ENCODE data around the gene KCNQ1OT1. TPM values are rescaled to one million over a fixed set of nuclear protein-coding genes. Genes with fewer than 3 reads are reported as not detected.

The KCNQ1OT1 gene
- total RNA-seq, 1 experiment from 2014 or later = 1.3 TPM

GRCh38 chr11:2563213-2564007 is 136.4 kb downstream of the KCNQ1OT1 start:
- Mint-ChIP-seq H3K9me3 (ENCODE audit: low read depth, unreplicated experiment) (no peaks in the 10 kb centered on the region), H3K27me3 (ENCODE audit: unreplicated experiment) (no peaks in the 10 kb centered on the region), H3K27ac (ENCODE audit: unreplicated experiment) (no peak overlapping the region), H3K4me1 (ENCODE audit: low read depth, unreplicated experiment) (no peaks in the 10 kb centered on the region), H3K4me3 (ENCODE audit: low read depth, unreplicated experiment) (no peak overlapping the region), H3K36me3 (ENCODE audit: insufficient read depth, unreplicated experiment) (no peaks in the 10 kb centered on the region)
- DNase-seq = no peak
- CTCF ChIA-PET = no interaction called here
- no peak for TF ChIP-seq CTCF (IDR thresholded peaks at IDR 0.05; ENCODE audit: unreplicated experiment)
- intact Hi-C loops (cut with micrococcal nuclease; ENCODE audit: unreplicated experiment) = no loop called here
- no TSS peak for BruUV-seq (replicated peaks)

GRCh38 chr11:2562890-2563212 is 136.9 kb downstream of the KCNQ1OT1 start:
- no TSS peak for BruUV-seq (replicated peaks)
- no peak for DNase-seq
- Mint-ChIP-seq H3K9me3 (ENCODE audit: low read depth, unreplicated experiment) (no peaks in the 10 kb centered on the region), H3K27me3 (ENCODE audit: unreplicated experiment) (no peaks in the 10 kb centered on the region), H3K4me3 (ENCODE audit: low read depth, unreplicated experiment) (no peak overlapping the region), H3K4me1 (ENCODE audit: low read depth, unreplicated experiment) (no peaks in the 10 kb centered on the region), H3K36me3 (ENCODE audit: insufficient read depth, unreplicated experiment) (no peaks in the 10 kb centered on the region), H3K27ac (ENCODE audit: unreplicated experiment) (no peak overlapping the region)
- CTCF ChIA-PET = no interaction called here
- intact Hi-C loops (cut with micrococcal nuclease; ENCODE audit: unreplicated experiment) = no loop called here
- TF ChIP-seq CTCF (IDR thresholded peaks at IDR 0.05; ENCODE audit: unreplicated experiment) = no peak

- H3K36me3 Mint-ChIP-seq (ENCODE audit: insufficient read depth, unreplicated experiment) = no peaks in the 10 kb centered on the region
- no peaks in the 10 kb centered on the region for H3K9me3 Mint-ChIP-seq (ENCODE audit: low read depth, unreplicated experiment)
- no peak overlapping the region for H3K4me3 Mint-ChIP-seq (ENCODE audit: low read depth, unreplicated experiment)
- no peaks in the 10 kb centered on the region for H3K4me1 Mint-ChIP-seq (ENCODE audit: low read depth, unreplicated experiment)
- H3K27ac Mint-ChIP-seq (ENCODE audit: unreplicated experiment) = no peak overlapping the region
- no peak for DNase-seq
- no peaks in the 10 kb centered on the region for H3K27me3 Mint-ChIP-seq (ENCODE audit: unreplicated experiment)
- no TSS peak for BruUV-seq (replicated peaks)
- CTCF ChIA-PET = no interaction called here
- intact Hi-C loops (cut with micrococcal nuclease; ENCODE audit: unreplicated experiment) = no loop called here
- TF ChIP-seq CTCF (IDR thresholded peaks at IDR 0.05; ENCODE audit: unreplicated experiment) = no peak
Measured at GRCh38 chr11:2561696-2562581, 137.9 kb downstream of the KCNQ1OT1 start.

- no peaks in the 10 kb centered on the region for H3K27me3 Mint-ChIP-seq (ENCODE audit: unreplicated experiment)
- CTCF ChIA-PET = no interaction called here
Measured at GRCh38 chr11:2559527-2560311, 140.1 kb downstream of the KCNQ1OT1 start.

More at GRCh38 chr11:2559527-2560311, 140.1 kb downstream of the KCNQ1OT1 start:
- H3K4me3 Mint-ChIP-seq (ENCODE audit: low read depth, unreplicated experiment) = no peak overlapping the region
- no peak overlapping the region for H3K27ac Mint-ChIP-seq (ENCODE audit: unreplicated experiment)
- no peak for DNase-seq
- TF ChIP-seq CTCF (IDR thresholded peaks at IDR 0.05; ENCODE audit: unreplicated experiment) = no peak
- H3K4me1 Mint-ChIP-seq (ENCODE audit: low read depth, unreplicated experiment) = no peaks in the 10 kb centered on the region
- intact Hi-C loops (cut with micrococcal nuclease; ENCODE audit: unreplicated experiment) = no loop called here
- no peaks in the 10 kb centered on the region for H3K9me3 Mint-ChIP-seq (ENCODE audit: low read depth, unreplicated experiment)
- no TSS peak for BruUV-seq (replicated peaks)
- H3K36me3 Mint-ChIP-seq (ENCODE audit: insufficient read depth, unreplicated experiment) = no peaks in the 10 kb centered on the region

All from Calu3 (cell line).